Measurements from ENCODE around the gene TBC1D21. TPM values are rescaled to one million over a fixed set of nuclear protein-coding genes. Genes with fewer than 3 reads are reported as not detected.

Gene TBC1D21
- total RNA-seq, 1 experiment from 2014 or later: not detected

- H3K27ac Mint-ChIP-seq: no peak overlapping the region; a peak in 1 of 7 replicates
- no peak for DNase-seq
- no peak overlapping the region for H4K5ac ChIP-seq (ENCODE audit: insufficient read length, low read depth, low read length)
- H2BK5ac ChIP-seq (ENCODE audit: insufficient read length, low read length): no peak overlapping the region
- peaks cover 4% of the 10 kb centered on the region; the same call in 1 of the 2 replicates for H3K4me1 ChIP-seq (ENCODE audit: insufficient read depth, low read length)
- peaks cover 31% of the 10 kb centered on the region in 2 experiments for H3K4me1 Mint-ChIP-seq
- H3K14ac ChIP-seq (ENCODE audit: insufficient read depth, low read length): no peak overlapping the region; the same call in 1 of the 2 replicates
- no peak overlapping the region for H2BK15ac ChIP-seq (ENCODE audit: low read depth, low read length)
- no peak overlapping the region for H3T11ph ChIP-seq (ENCODE audit: low read length)
- no peaks in the 10 kb centered on the region for H3K79me2 ChIP-seq (ENCODE audit: insufficient read depth, low read length)
- no peak overlapping the region for H2BK120ac ChIP-seq (ENCODE audit: low read depth, low read length, poor library complexity, severe bottlenecking)
- no peak overlapping the region for H2AK5ac ChIP-seq (ENCODE audit: insufficient read length, low read length)
- no peaks in the 10 kb centered on the region for H3K27me3 ChIP-seq (ENCODE audit: insufficient read depth, low read length)
- no peak overlapping the region for H4K91ac ChIP-seq (ENCODE audit: insufficient read length, low read depth, low read length)
- H3K4ac ChIP-seq (ENCODE audit: low read depth, low read length): no peak overlapping the region
- no peak overlapping the region for H3K9ac ChIP-seq (ENCODE audit: extremely low read depth, insufficient read length, low read length)
- H3K4me2 ChIP-seq (ENCODE audit: insufficient read depth, insufficient read length, low read length): no peak overlapping the region
- H3K18ac ChIP-seq (ENCODE audit: insufficient read length, low read depth, low read length): no peak overlapping the region
- no peaks in the 10 kb centered on the region for H3K9me3 Mint-ChIP-seq
- H4K20me1 ChIP-seq (ENCODE audit: control insufficient read depth, insufficient read depth, insufficient read length): no peaks in the 10 kb centered on the region
- H3K27ac ChIP-seq (ENCODE audit: insufficient read length, low read depth, low read length): no peak overlapping the region
- H3K79me1 ChIP-seq (ENCODE audit: insufficient read depth, low read depth, low read length, poor library complexity, severe bottlenecking): no peaks in the 10 kb centered on the region
- TF ChIP-seq CTCF (conservative IDR thresholded peaks at IDR 0.05): no peak
- H3K9me3 ChIP-seq (ENCODE audit: control insufficient read depth, low read depth, low read length): no peaks in the 10 kb centered on the region
- no peak overlapping the region for H2AFZ ChIP-seq (ENCODE audit: low read length)
- no peak overlapping the region for H2BK20ac ChIP-seq (ENCODE audit: low read depth, low read length, poor library complexity, severe bottlenecking)
- H3K56ac ChIP-seq (ENCODE audit: insufficient read length, low read depth, low read length): no peak overlapping the region
- H3K4me3 Mint-ChIP-seq: peak overlapping the region in 1 of 2 experiments; percentile 70; a peak in 2 of 5 replicates
- peaks cover 13% of the 10 kb centered on the region for H3K23me2 ChIP-seq (ENCODE audit: insufficient read length, low read depth, low read length, poor library complexity, severe bottlenecking)
- no peaks in the 10 kb centered on the region for H3K36me3 Mint-ChIP-seq (ENCODE audit: insufficient read depth in 1 of 3, low read depth in 3 of 3)
- peaks cover 13% of the 10 kb centered on the region for H3K27me3 Mint-ChIP-seq (ENCODE audit: low read depth)
- no peak overlapping the region for H3K23ac ChIP-seq (ENCODE audit: insufficient read length, low read depth, low read length)
- WGBS (ENCODE audit: extremely low coverage, insufficient read length, low lambda C conversion rate): no CpG with 5 or more reads among the region's 5 CpGs
- H4K8ac ChIP-seq (replicated peaks; ENCODE audit: insufficient read length, low read depth, low read length): no peak overlapping the region
- H2BK12ac ChIP-seq (ENCODE audit: insufficient read length, low read depth, low read length): no peak overlapping the region
These were observed 55.7 kb downstream of the TBC1D21 start for GRCh38 chr15:73928971-73929627.

Data from H9 (cell line).